ENCODE measurements around the gene FITM2.

GRCh38 chr20:44331201-44331600 is 20.2 kb upstream of the FITM2 start:
- TF ChIP-seq POLR2AphosphoS5 (IDR thresholded peaks at IDR 0.05; ENCODE audit: low read depth, low read length) (no peak), REST (IDR thresholded peaks at IDR 0.05; ENCODE audit: insufficient read depth in 1 of 2, low read depth in 2 of 2, low read length in 2 of 2) (no peak), TAF1 (IDR thresholded peaks at IDR 0.05; ENCODE audit: borderline replicate concordance, insufficient read depth, low read length) (no peak), SIN3A (IDR thresholded peaks at IDR 0.05; ENCODE audit: borderline replicate concordance, insufficient read depth, low read length) (no peak), FOXP2 (optimal IDR thresholded peaks at IDR 0.05; ENCODE audit: borderline replicate concordance, extremely low read depth, extremely low read length, insufficient read depth) (no peak)

Measured in PFSK-1 (cell line).